BLaER1 treated with 17β-estradiol and CSF1 and Interleukin-3, amounts not matched to agents 10 nM and 100 nM (cell line): ENCODE data around the gene APOL5.
"Not testable (repeated sequence)": the region's sequence is repeated elsewhere in the genome, so short reads cannot be mapped to it uniquely, and the experiment has no call there.

ENCODE experiments used
- H3K27ac ChIP-seq, 11 experiments: shearing (Covaris generic); formaldehyde crosslinking; 2 replicates each; pipeline ENCODE4 v1.8.1; 2022
- H3K27me3 ChIP-seq, 11 experiments: shearing (Covaris generic); formaldehyde crosslinking; 2 replicates each; pipeline ENCODE4 v1.8.1; 2022
- H3K36me3 ChIP-seq, 11 experiments: shearing (Covaris generic); formaldehyde crosslinking; 2 replicates each; pipeline ENCODE4 v1.8.1; 2022
- H3K4me1 ChIP-seq, 10 experiments: shearing (Covaris generic); formaldehyde crosslinking; 2 replicates each; pipeline ENCODE4 v1.8.1; 2022
- H3K4me2 ChIP-seq, 11 experiments: shearing (Covaris generic); formaldehyde crosslinking; 2 replicates each; pipeline ENCODE4 v1.8.1; 2022
- H3K4me3 ChIP-seq, 10 experiments: shearing (Covaris generic); formaldehyde crosslinking; 2 replicates each; pipeline ENCODE4 v1.8.1; 2022
- H3K9ac ChIP-seq, 11 experiments: shearing (Covaris generic); formaldehyde crosslinking; 2 replicates each; pipeline ENCODE4 v1.8.1; 2022
- H3K9me3 ChIP-seq, 11 experiments: shearing (Covaris generic); formaldehyde crosslinking; replicated peaks in 1 of 11; 2 replicates each; pipeline ENCODE4 v1.8.1; 2022
- H4K20me1 ChIP-seq, 11 experiments: shearing (Covaris generic); formaldehyde crosslinking; 2 replicates each; pipeline ENCODE4 v1.8.1; 2022
- Cebpa-rat ChIP-seq, 11 experiments: shearing (Covaris generic); IDR thresholded peaks; 2 replicates each; pipeline ENCODE4 v1.8.1; 2022

The APOL5 gene

GRCh38 chr22:35684732-35685131 lies 32.9 kb upstream of the APOL5 start:
- no peak for TF ChIP-seq Cebpa-rat (IDR thresholded peaks at IDR 0.05)
- H3K4me1 ChIP-seq = peaks cover 0 to 7% (median 4%) of the 10 kb centered on the region in 10 experiments; a peak in 11 of 20 replicates
- H3K4me2 ChIP-seq = no peak overlapping the region
- no peak overlapping the region for H3K27ac ChIP-seq
- H3K36me3 ChIP-seq = peaks cover 0 to 3% (median 0%) of the 10 kb centered on the region in 11 experiments; a peak in 3 of 22 replicates
- H3K9ac ChIP-seq = no peak overlapping the region
- H4K20me1 ChIP-seq = no peaks in the 10 kb centered on the region
- H3K9me3 ChIP-seq = peaks cover 20 to 30% (median 23%) of the 10 kb centered on the region in 11 experiments
- H3K27me3 ChIP-seq = no peaks in the 10 kb centered on the region
- no peak overlapping the region for H3K4me3 ChIP-seq

DNA sequence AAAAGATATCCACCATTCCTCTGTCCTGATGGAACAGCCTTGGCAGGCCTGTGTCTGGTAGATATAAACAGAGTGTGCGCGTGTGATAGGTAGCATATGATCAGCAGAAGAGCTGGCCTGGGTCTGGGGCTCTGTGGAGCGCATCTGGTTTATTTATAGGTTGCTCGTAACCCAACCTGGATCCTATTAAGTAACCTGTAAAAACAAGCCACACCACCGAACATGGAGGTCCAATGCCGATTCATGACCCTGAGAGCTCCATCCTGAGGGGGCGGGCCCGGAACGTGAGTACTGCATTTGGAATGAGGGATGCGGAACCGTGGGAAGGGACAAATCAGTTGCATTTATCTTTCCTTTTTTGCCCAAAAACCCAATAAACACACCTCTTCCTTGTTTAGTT lies 31.9 kb upstream of the APOL5 start:
- peaks cover 0 to 15% (median 13%) of the 10 kb centered on the region in 10 experiments; a peak in 13 of 20 replicates for H3K4me1 ChIP-seq
- no peaks in the 10 kb centered on the region for H4K20me1 ChIP-seq
- H3K9ac ChIP-seq = no peak overlapping the region
- no peak overlapping the region for H3K4me3 ChIP-seq
- peaks cover 18 to 23% (median 19%) of the 10 kb centered on the region in 11 experiments for H3K9me3 ChIP-seq
- H3K36me3 ChIP-seq = peaks cover 0 to 3% (median 0%) of the 10 kb centered on the region in 11 experiments; a peak in 3 of 22 replicates
- no peak overlapping the region for H3K4me2 ChIP-seq
- H3K27me3 ChIP-seq = no peaks in the 10 kb centered on the region
- no peak overlapping the region for H3K27ac ChIP-seq
- TF ChIP-seq Cebpa-rat (IDR thresholded peaks at IDR 0.05) = no peak

- Histone ChIP-seq H4K20me1 (no peaks in the 10 kb centered on the region), H3K4me1 (peaks cover 0 to 16% (median 13%) of the 10 kb centered on the region in 10 experiments; a peak in 13 of 20 replicates), H3K9me3 (peaks cover 12 to 18% (median 14%) of the 10 kb centered on the region in 11 experiments), H3K27me3 (no peaks in the 10 kb centered on the region), H3K4me3 (no peak overlapping the region), H3K36me3 (peaks cover 0 to 3% (median 0%) of the 10 kb centered on the region in 11 experiments; a peak in 3 of 22 replicates), H3K4me2 (no peak overlapping the region), H3K27ac (no peak overlapping the region), H3K9ac (no peak overlapping the region)
- no peak for TF ChIP-seq Cebpa-rat (IDR thresholded peaks at IDR 0.05)
These were observed 31.4 kb upstream of the APOL5 start for GRCh38 chr22:35686298-35686697.

DNA sequence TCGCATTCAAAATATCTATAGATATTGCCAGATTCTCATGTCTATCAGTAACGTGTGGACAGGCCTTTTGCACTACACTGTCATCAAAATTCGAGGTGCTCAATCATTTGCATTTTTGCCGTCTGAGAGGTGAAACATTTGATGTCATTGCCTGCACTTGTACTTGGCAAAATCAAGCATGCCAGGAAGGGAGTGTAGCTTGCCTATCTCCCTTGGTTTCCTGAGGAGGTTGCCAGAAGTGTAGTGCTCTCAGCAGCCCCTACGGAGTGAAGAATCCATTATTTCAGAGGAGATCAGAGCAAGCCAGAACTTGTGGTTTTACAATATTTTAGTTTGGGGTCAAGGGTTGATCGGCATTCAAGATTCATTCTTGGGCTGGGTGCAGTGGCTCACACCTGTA lies 30.2 kb upstream of the APOL5 start:
- no peak for TF ChIP-seq Cebpa-rat (IDR thresholded peaks at IDR 0.05)
- Histone ChIP-seq H3K4me3 (no peak overlapping the region), H3K27ac (no peak overlapping the region), H3K9ac (no peak overlapping the region), H3K27me3 (no peaks in the 10 kb centered on the region), H3K9me3 (peaks cover under 1 to 10% (median 2%) of the 10 kb centered on the region in 11 experiments; a peak in 16 of 22 replicates), H3K4me1 (peaks cover 0 to 16% (median 13%) of the 10 kb centered on the region in 10 experiments; a peak in 13 of 20 replicates), H3K4me2 (no peak overlapping the region), H3K36me3 (no peaks in the 10 kb centered on the region), H4K20me1 (no peaks in the 10 kb centered on the region)

GRCh38 chr22:35688913-35689675 lies 28.6 kb upstream of the APOL5 start:
- H3K27ac ChIP-seq = no peak overlapping the region
- no peak for TF ChIP-seq Cebpa-rat (IDR thresholded peaks at IDR 0.05)

DNA sequence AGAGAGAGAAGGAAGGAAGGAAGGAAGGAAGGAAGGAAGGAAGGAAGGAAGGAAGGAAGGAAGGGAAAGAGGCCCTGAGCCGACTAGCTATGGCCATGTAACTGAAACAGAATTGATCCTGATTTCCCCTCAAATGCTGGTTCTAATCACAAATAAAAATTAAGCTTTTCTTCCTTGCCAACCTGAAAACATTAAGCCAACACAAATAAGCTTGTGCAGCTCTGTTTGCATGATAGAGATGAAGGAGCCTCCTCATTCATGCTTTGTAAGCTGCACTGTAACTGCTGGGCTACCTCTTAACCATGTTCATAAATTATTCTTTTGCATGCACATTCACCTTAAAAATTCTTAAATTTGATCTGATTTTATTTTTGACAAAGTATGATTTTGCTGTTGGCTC lies 27.7 kb upstream of the APOL5 start:
- no peak overlapping the region for H3K27ac ChIP-seq
- H3K4me3 ChIP-seq = no peak overlapping the region
- H3K4me1 ChIP-seq = peaks cover 0 to 16% (median 13%) of the 10 kb centered on the region in 10 experiments; a peak in 13 of 20 replicates
- no peaks in the 10 kb centered on the region for H3K27me3 ChIP-seq
- H3K9ac ChIP-seq = no peak overlapping the region
- H3K4me2 ChIP-seq = peak overlapping the region in 7 of 11 experiments; percentile 24 to 50 (median 44); a peak in 12 of 22 replicates
- H3K9me3 ChIP-seq = peaks cover 0 to 8% (median 0%) of the 10 kb centered on the region in 11 experiments; a peak in 3 of 22 replicates
- no peaks in the 10 kb centered on the region for H4K20me1 ChIP-seq
- no peaks in the 10 kb centered on the region for H3K36me3 ChIP-seq
- no peak for TF ChIP-seq Cebpa-rat (IDR thresholded peaks at IDR 0.05)

More at GRCh38 chr22:35688913-35689675, 28.6 kb upstream of the APOL5 start:
- H3K36me3 ChIP-seq = no peaks in the 10 kb centered on the region
- H3K4me3 ChIP-seq = no peak overlapping the region
- no peaks in the 10 kb centered on the region for H4K20me1 ChIP-seq
- no peak overlapping the region for H3K9ac ChIP-seq
- H3K27me3 ChIP-seq = no peaks in the 10 kb centered on the region
- peak overlapping the region in 5 of 11 experiments; percentile 13 to 50 (median 37); a peak in 4 of 22 replicates for H3K4me2 ChIP-seq
- peaks cover 0 to 16% (median 13%) of the 10 kb centered on the region in 10 experiments; a peak in 13 of 20 replicates for H3K4me1 ChIP-seq
- H3K9me3 ChIP-seq = peaks cover 0 to 8% (median 0%) of the 10 kb centered on the region in 11 experiments; a peak in 3 of 22 replicates

GRCh38 chr22:35695202-35695601 lies 22.5 kb upstream of the APOL5 start:
- H3K4me2 ChIP-seq = no peak overlapping the region
- H3K9me3 ChIP-seq = peaks cover 5 to 16% (median 10%) of the 10 kb centered on the region in 11 experiments; a peak in 18 of 22 replicates
- no peaks in the 10 kb centered on the region for H4K20me1 ChIP-seq
- H3K4me3 ChIP-seq = no peak overlapping the region
- no peak for TF ChIP-seq Cebpa-rat (IDR thresholded peaks at IDR 0.05)
- no peak overlapping the region for H3K27ac ChIP-seq
- H3K4me1 ChIP-seq = peaks cover 0 to 9% (median 5%) of the 10 kb centered on the region in 10 experiments; a peak in 11 of 20 replicates
- H3K9ac ChIP-seq = no peak overlapping the region
- no peaks in the 10 kb centered on the region for H3K36me3 ChIP-seq
- H3K27me3 ChIP-seq = no peaks in the 10 kb centered on the region

GRCh38 chr22:35697142-35697541 lies 20.5 kb upstream of the APOL5 start:
- Histone ChIP-seq H3K9me3 (peaks cover 5 to 16% (median 9%) of the 10 kb centered on the region in 11 experiments; a peak in 18 of 22 replicates), H3K4me2 (no peak overlapping the region), H4K20me1 (no peaks in the 10 kb centered on the region), H3K36me3 (no peaks in the 10 kb centered on the region), H3K4me3 (no peak overlapping the region), H3K27me3 (no peaks in the 10 kb centered on the region), H3K4me1 (no peaks in the 10 kb centered on the region), H3K27ac (no peak overlapping the region), H3K9ac (no peak overlapping the region)
- no peak for TF ChIP-seq Cebpa-rat (IDR thresholded peaks at IDR 0.05)

DNA sequence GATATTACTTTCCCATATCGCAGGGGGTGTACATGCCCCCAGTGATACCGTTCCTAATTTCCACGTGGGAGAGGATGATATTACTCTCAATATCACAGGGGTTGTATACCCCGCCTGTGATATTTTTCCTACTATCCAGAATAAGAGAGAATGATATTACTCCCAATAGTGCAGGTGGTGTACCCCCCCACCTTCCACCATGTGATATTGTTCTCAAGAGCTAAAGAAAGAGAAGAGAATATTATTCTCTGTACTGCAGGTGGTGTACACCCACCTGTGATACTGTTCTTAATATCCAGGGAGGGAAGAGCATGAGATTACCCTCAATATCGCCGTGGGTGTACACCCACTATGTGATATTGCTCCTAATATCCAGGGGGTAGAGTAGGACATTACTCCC lies 17.8 kb upstream of the APOL5 start:
- H3K27ac ChIP-seq, H3K4me1 ChIP-seq, H3K36me3 ChIP-seq, H4K20me1 ChIP-seq, H3K27me3 ChIP-seq, H3K4me2 ChIP-seq, H3K9ac ChIP-seq, H3K4me3 ChIP-seq: not testable (repeated sequence)
- H3K9me3 ChIP-seq = peaks cover 5 to 16% (median 10%) of the 10 kb centered on the region in 11 experiments; a peak in 18 of 22 replicates
